GM12878 (cell line): Measurements from ENCODE around the gene ZNF543.

ENCODE experiments used
- ATF7 ChIP-seq: fragments of 450-650 bp; IDR thresholded peaks from 2 replicates; pipeline ENCODE4 v1.6.1; 2016; ENCODE audit warnings: low read depth, mild to moderate bottlenecking
- BACH1 ChIP-seq: fragments of 450-650 bp; IDR thresholded peaks from 2 replicates; pipeline ENCODE4 v1.6.1; 2017; ENCODE audit warnings: mild to moderate bottlenecking, borderline replicate concordance
- EGR1 ChIP-seq, 2 experiments: IDR thresholded peaks; 1 replicate in 1 of 2; 2 replicates in 1 of 2; pipeline ENCODE4 v1.6.1; 2011 to 2012; ENCODE audit warnings: low read depth in 2 of 2, low read length in 2 of 2, borderline replicate concordance in 1 of 2, mild to moderate bottlenecking in 1 of 2, moderate library complexity in 1 of 2
- EZH2 ChIP-seq: IDR thresholded peaks from 2 replicates; pipeline ENCODE4 v1.6.1; 2012; ENCODE audit warnings: low read depth, mild to moderate bottlenecking, control low read depth, inconsistent platforms, low read length, borderline replicate concordance; ENCODE audit not compliant: control insufficient read depth
- POLR2A ChIP-seq: IDR thresholded peaks from 2 replicates; pipeline ENCODE4 v1.6.1; 2011; ENCODE audit warnings: low read depth, mild to moderate bottlenecking, low read length
- POLR2AphosphoS5 ChIP-seq: IDR thresholded peaks from 2 replicates; pipeline ENCODE4 v1.6.1; 2011; ENCODE audit warnings: mild to moderate bottlenecking, low read length, inconsistent platforms
- SUZ12 ChIP-seq: fragments of 200-600 bp; sonication (generic); IDR thresholded peaks from one replicate; pipeline ENCODE4 v1.6.1; 2018; ENCODE audit warnings: antibody characterized with exemption, mild to moderate bottlenecking; ENCODE audit not compliant: unreplicated experiment
- ZBTB40 ChIP-seq: fragments of 450-650 bp; IDR thresholded peaks from 2 replicates; pipeline ENCODE4 v1.6.1; 2016; ENCODE audit warnings: mild to moderate bottlenecking, moderate library complexity, borderline replicate concordance
- ZNF384 ChIP-seq: IDR thresholded peaks from 2 replicates; pipeline ENCODE4 v1.6.1; 2012; ENCODE audit warnings: low read depth, mild to moderate bottlenecking, low read length, improper control_type of control experiment, borderline replicate concordance
- TF ChIP-seq, protein P1 (sequence below), 3 experiments: IDR thresholded peaks in 2 of 3; conservative IDR thresholded peaks in 1 of 3; 2 replicates each; pipeline ENCODE4 v1.5.1; 2011; ENCODE audit warnings: low read depth in 3 of 3, low read length in 3 of 3, mild to moderate bottlenecking in 3 of 3, control low read depth in 2 of 3, moderate library complexity in 2 of 3, inconsistent platforms in 1 of 3, mixed read lengths in 1 of 3; ENCODE audit not compliant: control insufficient read depth in 2 of 3, insufficient read depth in 1 of 3; ENCODE audit errors: extremely low read depth in 1 of 3
- TF ChIP-seq, protein P2 (sequence below): IDR thresholded peaks from 2 replicates; pipeline ENCODE4 v1.6.1; 2012; ENCODE audit warnings: low read depth, low read length, improper control_type of control experiment

DNA sequence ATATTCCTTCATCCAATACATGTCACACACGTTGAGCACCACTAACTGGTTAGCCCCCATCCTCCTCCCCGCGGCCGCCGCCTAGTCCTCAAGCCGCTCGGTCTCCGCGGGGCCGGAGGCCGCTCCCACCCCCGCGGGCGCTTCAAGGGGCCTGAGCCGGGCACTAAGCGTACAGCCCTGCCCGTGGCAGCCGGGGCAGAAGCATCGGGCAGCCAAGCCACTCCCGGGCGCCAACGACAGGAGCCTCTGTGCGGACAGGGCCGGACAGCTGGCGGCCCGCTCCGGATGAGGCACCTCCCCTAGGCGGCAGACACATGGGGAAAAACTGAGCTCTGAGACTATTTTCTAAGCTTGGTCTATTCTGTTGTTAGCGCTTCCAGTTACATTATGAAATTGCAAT lies 2.8 kb upstream of the ZNF543 start:
- no peak for TF ChIP-seq EZH2
- no peak for TF ChIP-seq POLR2A
- TF ChIP-seq BACH1, result no peak
- TF ChIP-seq, protein P1, sequence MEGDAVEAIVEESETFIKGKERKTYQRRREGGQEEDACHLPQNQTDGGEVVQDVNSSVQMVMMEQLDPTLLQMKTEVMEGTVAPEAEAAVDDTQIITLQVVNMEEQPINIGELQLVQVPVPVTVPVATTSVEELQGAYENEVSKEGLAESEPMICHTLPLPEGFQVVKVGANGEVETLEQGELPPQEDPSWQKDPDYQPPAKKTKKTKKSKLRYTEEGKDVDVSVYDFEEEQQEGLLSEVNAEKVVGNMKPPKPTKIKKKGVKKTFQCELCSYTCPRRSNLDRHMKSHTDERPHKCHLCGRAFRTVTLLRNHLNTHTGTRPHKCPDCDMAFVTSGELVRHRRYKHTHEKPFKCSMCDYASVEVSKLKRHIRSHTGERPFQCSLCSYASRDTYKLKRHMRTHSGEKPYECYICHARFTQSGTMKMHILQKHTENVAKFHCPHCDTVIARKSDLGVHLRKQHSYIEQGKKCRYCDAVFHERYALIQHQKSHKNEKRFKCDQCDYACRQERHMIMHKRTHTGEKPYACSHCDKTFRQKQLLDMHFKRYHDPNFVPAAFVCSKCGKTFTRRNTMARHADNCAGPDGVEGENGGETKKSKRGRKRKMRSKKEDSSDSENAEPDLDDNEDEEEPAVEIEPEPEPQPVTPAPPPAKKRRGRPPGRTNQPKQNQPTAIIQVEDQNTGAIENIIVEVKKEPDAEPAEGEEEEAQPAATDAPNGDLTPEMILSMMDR (IDR thresholded peaks at IDR 0.05 in 2 of 3, conservative IDR thresholded peaks at IDR 0.05 in 1 of 3; ENCODE audit: control insufficient read depth in 2 of 3, extremely low read depth in 1 of 3, insufficient read depth in 1 of 3, low read depth in 3 of 3, low read length in 3 of 3), result no peak
- TF ChIP-seq, protein P2, sequence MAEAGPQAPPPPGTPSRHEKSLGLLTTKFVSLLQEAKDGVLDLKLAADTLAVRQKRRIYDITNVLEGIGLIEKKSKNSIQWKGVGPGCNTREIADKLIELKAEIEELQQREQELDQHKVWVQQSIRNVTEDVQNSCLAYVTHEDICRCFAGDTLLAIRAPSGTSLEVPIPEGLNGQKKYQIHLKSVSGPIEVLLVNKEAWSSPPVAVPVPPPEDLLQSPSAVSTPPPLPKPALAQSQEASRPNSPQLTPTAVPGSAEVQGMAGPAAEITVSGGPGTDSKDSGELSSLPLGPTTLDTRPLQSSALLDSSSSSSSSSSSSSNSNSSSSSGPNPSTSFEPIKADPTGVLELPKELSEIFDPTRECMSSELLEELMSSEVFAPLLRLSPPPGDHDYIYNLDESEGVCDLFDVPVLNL, result no peak
- no peak for TF ChIP-seq POLR2AphosphoS5
- TF ChIP-seq SUZ12, result no peak
- TF ChIP-seq ZBTB40, result no peak
- no peak for TF ChIP-seq ZNF384
- no peak for TF ChIP-seq EGR1 (IDR thresholded peaks at IDR 0.05; ENCODE audit: borderline replicate concordance in 1 of 2, low read depth in 2 of 2, low read length in 2 of 2)
- no peak for TF ChIP-seq ATF7
